NCI-H128 (cell line): ENCODE data around the gene HCN1.

ENCODE experiments used
- DNase-seq: peaks from one replicate; lab custom pipeline; 2025; ENCODE audit not compliant: unreplicated experiment; lab: John Stamatoyannopoulos, UW

HCN1 gene

GRCh38 chr5:45696206-45696836, at the start of gene HCN1:
Gene HCN1, minus strand, starts transcription at chr5:45696380.
- DNase-seq, result peak; percentile 34

DNA sequence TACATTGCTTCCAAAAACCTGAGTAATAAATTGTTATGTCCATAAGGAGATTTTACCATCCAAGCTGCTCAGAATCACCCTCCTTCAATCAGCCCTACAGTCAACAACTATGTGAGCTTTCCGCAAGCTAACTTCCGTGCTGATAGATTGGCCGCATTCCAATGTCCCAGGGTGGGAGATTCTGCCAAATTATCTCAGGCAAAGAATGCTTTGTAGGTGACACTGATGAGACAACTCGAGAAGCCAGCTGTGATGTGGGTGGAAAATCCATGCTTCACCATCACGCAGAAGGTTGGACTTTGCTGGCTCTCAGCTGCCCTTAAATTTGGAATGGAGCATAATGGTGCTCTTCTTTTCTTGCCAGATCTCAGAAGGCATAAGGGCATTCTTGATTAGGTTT, 44.9 kb upstream of the HCN1 start:
- no peak for DNase-seq

DNA sequence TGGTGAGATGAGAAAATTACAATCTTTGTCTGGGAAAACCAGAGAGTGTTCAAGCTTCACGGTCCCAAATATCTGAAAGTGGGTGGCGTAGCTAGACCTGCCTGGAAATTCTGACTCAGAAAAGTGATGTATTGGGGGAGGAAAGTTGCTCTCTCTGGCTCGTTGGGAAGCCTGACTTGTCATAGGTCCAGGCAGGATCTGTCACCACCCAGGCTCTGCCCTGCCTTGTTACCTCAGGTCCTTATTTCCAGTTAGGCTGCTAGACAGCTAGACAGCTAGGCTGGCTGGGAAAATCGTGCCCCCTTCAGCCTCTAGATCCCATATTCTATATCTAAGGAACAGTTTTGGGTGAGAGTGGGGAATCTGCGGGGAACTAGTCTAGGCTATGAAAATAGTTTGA, 41.0 kb upstream of the HCN1 start:
- DNase-seq, result no peak

DNA sequence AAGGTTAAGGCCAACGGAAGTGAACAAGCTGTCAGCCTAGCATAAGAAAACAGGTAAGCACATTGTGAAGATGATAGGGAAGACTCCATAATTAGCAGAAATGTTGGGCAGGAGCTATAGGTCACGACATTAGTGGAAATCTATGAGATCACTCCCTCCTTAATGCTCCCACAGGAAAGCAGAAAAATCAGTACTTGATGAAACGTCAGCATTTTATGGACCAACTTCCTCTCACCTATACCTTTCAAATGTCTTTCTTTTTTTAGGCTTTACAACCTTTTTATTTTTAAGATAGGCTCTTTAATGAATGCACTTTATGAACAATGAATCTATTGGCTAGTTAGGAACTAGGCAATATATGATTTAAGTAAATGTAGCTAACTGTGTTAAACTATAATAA, 29.4 kb upstream of the HCN1 start:
- no peak for DNase-seq

DNA sequence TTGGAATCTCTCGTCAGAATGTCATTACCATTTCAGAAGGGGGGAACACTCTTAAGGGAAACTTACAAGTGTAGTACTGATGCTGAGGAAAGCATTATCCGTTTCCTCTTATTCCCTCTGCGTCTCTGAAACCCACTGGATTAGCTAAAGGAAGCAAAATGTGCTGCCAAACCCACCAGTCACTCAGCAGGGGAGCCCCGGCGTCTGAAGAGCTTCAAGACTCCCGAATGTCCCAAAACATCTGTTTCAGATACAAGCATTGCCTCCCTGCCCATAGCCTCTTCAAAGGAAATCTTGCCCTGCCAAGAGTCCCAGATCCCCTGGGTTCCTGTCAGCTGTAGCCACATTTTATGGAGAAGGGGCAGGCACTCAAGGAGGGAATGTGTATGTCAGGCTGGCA, 1.0 kb upstream of the HCN1 start:
- no peak for DNase-seq

GRCh38 chr5:45695804-45696156, 400 bp downstream of the HCN1 start:
- DNase-seq, result no peak

DNA sequence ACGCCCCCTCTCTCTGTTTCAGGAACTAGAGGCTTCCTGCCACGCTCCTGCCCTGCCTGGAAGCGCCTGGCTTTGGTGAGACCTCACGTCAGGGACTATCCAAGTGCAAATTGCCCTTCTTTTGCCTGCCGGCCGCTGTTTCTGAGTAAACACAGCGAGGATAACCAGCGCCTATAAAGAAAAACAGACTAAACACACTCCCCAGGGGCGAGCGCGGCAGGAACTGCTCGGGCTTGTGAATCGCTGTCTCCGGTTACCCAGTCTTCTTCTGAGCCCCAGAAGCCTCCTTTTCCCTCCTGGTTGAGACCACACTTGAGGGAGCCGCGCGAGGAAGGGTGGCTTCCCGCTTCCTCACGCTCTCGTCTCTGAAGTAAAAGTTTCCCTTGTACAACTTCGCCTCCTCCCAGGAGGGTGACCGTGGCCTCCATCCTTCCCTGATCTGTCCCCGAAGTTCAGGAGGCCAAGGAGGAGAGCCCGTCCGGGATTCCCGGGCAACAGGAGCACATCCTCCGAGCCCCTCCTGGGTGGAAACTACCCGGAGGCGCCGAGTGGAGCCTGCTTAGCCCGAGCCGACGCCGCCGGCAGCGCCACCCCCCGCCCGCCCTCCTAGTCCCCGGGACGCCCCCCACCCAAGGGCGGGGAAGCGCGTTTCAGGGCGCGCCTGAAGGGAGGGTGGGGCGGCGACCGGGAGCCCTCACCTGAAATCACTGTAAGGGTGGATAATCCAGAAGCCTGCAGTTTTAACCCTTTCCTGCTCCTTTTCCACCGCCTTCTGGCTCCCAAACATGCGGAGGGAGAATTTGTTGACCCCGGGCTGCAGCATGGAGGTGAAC, 993 bp downstream of the HCN1 start:
- DNase-seq, result no peak

- no peak for DNase-seq
Observed at GRCh38 chr5:45694255-45694814, 1.8 kb downstream of the HCN1 start.

- no peak for DNase-seq
Observed at GRCh38 chr5:45692481-45692880, 3.7 kb downstream of the HCN1 start.

GRCh38 chr5:45691656-45692055, 4.5 kb downstream of the HCN1 start:
- no peak for DNase-seq

DNA sequence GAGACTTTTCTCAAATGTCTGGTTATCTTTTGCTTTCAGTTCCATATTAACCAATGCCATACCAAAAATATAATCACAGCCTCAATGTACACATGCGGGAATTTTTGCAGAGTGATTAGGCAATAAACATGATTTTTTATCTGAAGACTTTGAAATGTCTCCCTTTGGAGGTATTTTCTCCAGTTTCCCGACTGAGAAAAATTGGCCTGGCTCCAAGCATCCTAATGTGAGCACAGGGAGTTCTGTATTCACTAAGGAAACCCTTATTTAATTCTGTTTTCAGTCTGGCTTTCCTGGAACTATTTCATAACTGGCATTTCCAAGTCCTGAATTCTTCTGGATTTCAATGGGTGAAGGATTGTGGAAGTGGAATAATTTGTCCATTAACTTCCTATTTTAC, 8.5 kb downstream of the HCN1 start:
- no peak for DNase-seq

- DNase-seq, result no peak
Observed at GRCh38 chr5:45686620-45687019, 9.6 kb downstream of the HCN1 start.

DNA sequence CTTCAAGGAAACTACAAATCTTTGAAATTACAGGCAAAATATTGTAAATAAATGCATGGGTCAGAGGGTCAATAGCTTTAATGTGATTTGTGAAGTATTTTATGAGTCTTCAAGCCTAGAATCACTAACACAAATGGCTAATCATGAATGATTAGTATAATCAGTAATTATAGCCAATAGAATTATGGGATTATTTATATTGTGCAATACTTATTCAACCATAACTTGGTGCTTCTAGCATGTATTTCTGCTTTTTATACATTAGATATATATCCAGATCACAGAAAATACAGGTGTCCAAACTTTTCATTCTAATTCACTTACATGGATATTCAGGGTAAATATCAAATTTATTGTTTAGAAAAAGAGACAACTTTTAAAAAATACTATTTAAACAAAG, 12.1 kb downstream of the HCN1 start:
- DNase-seq, result no peak

- DNase-seq, result no peak
Observed at GRCh38 chr5:45680950-45681349, 15.2 kb downstream of the HCN1 start.

DNA sequence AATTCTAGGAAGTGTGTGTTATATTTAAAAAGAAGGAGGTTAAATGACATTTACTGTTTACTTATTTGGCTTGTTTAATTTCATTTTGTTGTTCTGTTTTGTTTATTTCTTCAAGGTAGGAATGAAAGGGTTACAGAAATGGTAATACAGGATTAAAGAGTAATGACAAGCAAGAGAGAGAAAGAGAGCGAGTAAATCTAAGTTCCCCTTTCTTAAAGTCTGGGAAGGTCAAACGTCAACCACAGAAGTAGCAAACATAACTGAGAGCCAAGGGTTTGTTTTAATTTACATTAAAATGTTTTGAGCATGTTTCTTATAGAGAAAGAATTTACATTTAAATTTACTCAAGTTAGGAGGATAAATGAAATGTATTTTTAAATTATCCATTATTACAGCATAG, 18.7 kb downstream of the HCN1 start:
- no peak for DNase-seq

- DNase-seq, result no peak
Observed at GRCh38 chr5:45672271-45672670, 23.9 kb downstream of the HCN1 start.

DNA sequence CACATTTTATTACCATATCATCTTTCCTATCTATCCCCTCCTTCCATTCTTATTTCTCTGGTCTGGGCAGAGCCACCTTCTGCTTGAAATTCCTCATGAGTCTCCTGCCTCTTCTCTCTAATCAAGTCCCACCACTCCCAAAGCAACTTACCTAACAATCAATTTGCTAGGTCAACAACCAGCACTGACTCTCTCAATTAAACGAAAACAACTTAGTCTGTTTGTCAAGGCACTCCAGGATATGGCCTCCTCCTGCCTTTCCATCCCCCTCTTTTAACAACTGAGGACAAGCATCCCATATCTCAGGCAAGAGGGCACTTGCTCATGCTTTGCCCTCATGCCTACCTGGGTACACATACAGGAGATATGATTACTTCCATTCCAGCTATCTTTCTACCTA, 47.4 kb downstream of the HCN1 start:
- DNase-seq, result no peak

DNA sequence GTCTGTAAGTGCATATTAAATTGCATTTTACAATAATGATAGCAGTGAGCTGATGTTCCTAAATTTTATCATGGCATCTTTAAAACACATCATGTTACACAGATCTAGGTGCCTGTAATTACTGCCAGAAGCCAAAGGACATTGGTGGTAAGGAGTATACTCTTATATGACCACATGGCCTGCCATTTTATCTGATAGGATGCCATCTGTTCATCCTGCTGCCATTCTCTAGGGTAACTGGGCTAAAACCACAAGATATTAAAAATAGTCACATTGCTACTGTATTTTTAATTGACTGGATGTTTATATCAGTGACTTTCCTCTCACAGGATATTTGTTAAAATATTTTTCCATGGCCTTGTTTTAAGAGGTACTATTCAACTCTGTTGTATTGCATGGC, 53.1 kb downstream of the HCN1 start:
- DNase-seq, result no peak

- DNase-seq, result no peak
Observed at GRCh38 chr5:45642370-45642769, 53.8 kb downstream of the HCN1 start.

GRCh38 chr5:45639040-45639439, 57.1 kb downstream of the HCN1 start:
- no peak for DNase-seq

- no peak for DNase-seq
Observed at GRCh38 chr5:45627076-45627656, 69.0 kb downstream of the HCN1 start.

DNA sequence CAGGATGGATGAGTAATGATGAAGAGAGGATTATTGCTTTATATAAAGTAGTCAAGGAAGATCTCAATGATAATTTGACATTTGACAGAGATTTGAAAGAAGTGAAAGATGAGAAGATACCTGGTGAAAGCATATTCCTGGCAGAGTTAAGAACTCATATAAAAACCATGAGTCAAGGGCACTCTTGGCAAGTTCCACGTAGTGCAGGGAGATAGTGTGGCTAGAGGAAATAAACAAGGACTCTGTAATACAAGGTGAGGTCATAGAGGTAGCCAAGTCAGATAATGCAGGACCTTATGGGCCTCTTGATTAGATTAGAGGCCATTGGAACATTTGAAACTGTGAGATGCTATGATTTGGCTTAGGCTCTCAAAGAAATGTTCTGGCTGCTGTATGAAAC, 72.3 kb downstream of the HCN1 start:
- DNase-seq, result no peak
